ENCODE results near the gene MCM8. TPM values are rescaled to one million over a fixed set of nuclear protein-coding genes. Genes with fewer than 3 reads are reported as not detected.

The MCM8 gene
- total and polyA plus RNA-seq, 2 donors (not counting 1 experiment from before 2014, with no cell fraction given): 4.4 to 13.8 TPM

DNA sequence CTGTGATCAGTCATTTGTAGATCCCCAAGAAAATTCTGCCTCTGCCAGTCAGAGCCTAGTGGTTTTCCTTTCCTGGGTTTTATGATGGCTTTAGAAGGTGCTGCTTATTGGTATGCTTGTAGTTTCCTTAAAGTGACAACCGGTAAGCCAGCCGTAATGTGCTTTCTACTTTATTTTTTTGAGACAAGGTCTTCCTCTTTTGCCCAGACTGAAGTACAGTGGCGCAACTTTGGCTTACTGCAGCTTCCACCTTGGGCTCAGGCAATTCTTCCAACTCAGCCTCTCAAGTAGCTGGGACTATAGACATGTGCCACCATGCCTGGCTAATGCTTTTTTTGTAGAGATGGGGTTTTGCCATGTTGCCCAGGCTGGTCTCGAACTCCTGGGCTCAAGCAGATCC lies 23.5 kb downstream of the MCM8 start:
- H3K79me2 ChIP-seq (ENCODE audit: control insufficient read depth, insufficient read depth, low read length): no peaks in the 10 kb centered on the region
- no peak overlapping the region for H3K4me2 ChIP-seq (replicated peaks; ENCODE audit: low read depth, low read length, poor library complexity, severe bottlenecking)
- H2AFZ ChIP-seq (ENCODE audit: insufficient read depth, low read depth, low read length, poor library complexity, severe bottlenecking): no peak overlapping the region
- no peaks in the 10 kb centered on the region for H3K4me1 ChIP-seq (ENCODE audit: control insufficient read depth in 2 of 2, insufficient read depth in 2 of 2, low read length in 2 of 2)
- WGBS (ENCODE audit: insufficient coverage): 80% methylated on average over 4 of the region's 4 CpGs
- no peak overlapping the region for H3K4me3 ChIP-seq (ENCODE audit: control extremely low read depth in 1 of 5, extremely low read depth in 1 of 5, insufficient read depth in 1 of 5, low read depth in 2 of 5, low read length in 4 of 5)
- intact Hi-C loops (cut with micrococcal nuclease): no loop called here
- no peak overlapping the region for H3K9ac ChIP-seq (ENCODE audit: low read length)
- Mint-ChIP-seq H3K9me3 (ENCODE audit: insufficient read depth) (no peaks in the 10 kb centered on the region), H3K4me3 (no peak overlapping the region), H3K27ac (no peak overlapping the region), H3K27me3 (no peaks in the 10 kb centered on the region), H3K4me1 (no peaks in the 10 kb centered on the region)
- peaks cover 0 to 28% of the 10 kb centered on the region in 2 experiments for H3K36me3 ChIP-seq (replicated peaks in 1 of 2; ENCODE audit: control extremely low read depth in 1 of 2, control insufficient read depth in 1 of 2, extremely low read depth in 1 of 2, insufficient read depth in 2 of 2, low read length in 1 of 2)
- no peaks in the 10 kb centered on the region for H3K27me3 ChIP-seq (replicated peaks in 1 of 4; ENCODE audit: control extremely low read depth in 1 of 4, control insufficient read depth in 3 of 4, insufficient read depth in 4 of 4, low read length in 3 of 4)
- ChIA-PET CTCF (no interaction called here), POLR2A (no interaction called here)
- H3K9me3 ChIP-seq (ENCODE audit: control extremely low read depth in 1 of 3, control insufficient read depth in 2 of 3, insufficient read depth in 1 of 3, low read length in 2 of 3): no peaks in the 10 kb centered on the region
- DNase-seq (no peak), ATAC-seq (ENCODE audit: low read depth) (no peak)
- H3K27ac ChIP-seq (ENCODE audit: low read length in 2 of 2): no peak overlapping the region
- TF ChIP-seq EZH2 (IDR thresholded peaks at IDR 0.05; ENCODE audit: borderline replicate concordance, insufficient read depth, low read depth, low read length, poor library complexity, severe bottlenecking): no peak
- H4K20me1 ChIP-seq (ENCODE audit: control insufficient read depth, insufficient read depth, low read length, poor library complexity, severe bottlenecking): no peaks in the 10 kb centered on the region

DNA sequence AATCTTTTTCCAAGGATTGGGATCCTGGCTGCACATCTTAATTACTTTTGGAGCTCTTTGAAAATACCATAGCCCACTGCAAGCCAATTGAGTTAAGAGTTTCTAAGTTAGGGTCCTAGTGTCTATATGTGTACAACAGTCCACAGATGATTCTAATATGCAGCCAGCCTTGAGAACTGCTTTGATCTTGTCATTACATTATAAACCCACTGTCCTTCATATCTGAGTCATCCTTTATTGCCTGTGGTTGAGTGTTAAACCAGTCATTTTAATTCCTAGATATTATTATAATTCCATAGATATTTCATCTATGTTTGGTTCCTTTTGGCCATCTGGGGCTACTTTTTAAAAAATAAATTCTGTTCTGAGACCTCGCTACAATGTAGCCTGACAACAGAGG lies 24.1 kb downstream of the MCM8 start:
- Histone ChIP-seq H3K79me2 (ENCODE audit: control insufficient read depth, insufficient read depth, low read length) (no peaks in the 10 kb centered on the region), H2AFZ (ENCODE audit: insufficient read depth, low read depth, low read length, poor library complexity, severe bottlenecking) (no peak overlapping the region), H3K27ac (ENCODE audit: low read length in 2 of 2) (no peak overlapping the region), H3K4me1 (ENCODE audit: control insufficient read depth in 2 of 2, insufficient read depth in 2 of 2, low read length in 2 of 2) (no peaks in the 10 kb centered on the region), H3K4me3 (ENCODE audit: control extremely low read depth in 1 of 5, extremely low read depth in 1 of 5, insufficient read depth in 1 of 5, low read depth in 2 of 5, low read length in 4 of 5) (no peak overlapping the region), H3K27me3 (replicated peaks in 1 of 4; ENCODE audit: control extremely low read depth in 1 of 4, control insufficient read depth in 3 of 4, insufficient read depth in 4 of 4, low read length in 3 of 4) (no peaks in the 10 kb centered on the region), H3K9ac (ENCODE audit: low read length) (no peak overlapping the region), H3K36me3 (replicated peaks in 1 of 2; ENCODE audit: control extremely low read depth in 1 of 2, control insufficient read depth in 1 of 2, extremely low read depth in 1 of 2, insufficient read depth in 2 of 2, low read length in 1 of 2) (peaks cover 0 to 34% of the 10 kb centered on the region in 2 experiments), H3K9me3 (ENCODE audit: control extremely low read depth in 1 of 3, control insufficient read depth in 2 of 3, insufficient read depth in 1 of 3, low read length in 2 of 3) (no peaks in the 10 kb centered on the region), H4K20me1 (ENCODE audit: control insufficient read depth, insufficient read depth, low read length, poor library complexity, severe bottlenecking) (no peaks in the 10 kb centered on the region), H3K4me2 (replicated peaks; ENCODE audit: low read depth, low read length, poor library complexity, severe bottlenecking) (no peak overlapping the region)
- TF ChIP-seq, protein P1, sequence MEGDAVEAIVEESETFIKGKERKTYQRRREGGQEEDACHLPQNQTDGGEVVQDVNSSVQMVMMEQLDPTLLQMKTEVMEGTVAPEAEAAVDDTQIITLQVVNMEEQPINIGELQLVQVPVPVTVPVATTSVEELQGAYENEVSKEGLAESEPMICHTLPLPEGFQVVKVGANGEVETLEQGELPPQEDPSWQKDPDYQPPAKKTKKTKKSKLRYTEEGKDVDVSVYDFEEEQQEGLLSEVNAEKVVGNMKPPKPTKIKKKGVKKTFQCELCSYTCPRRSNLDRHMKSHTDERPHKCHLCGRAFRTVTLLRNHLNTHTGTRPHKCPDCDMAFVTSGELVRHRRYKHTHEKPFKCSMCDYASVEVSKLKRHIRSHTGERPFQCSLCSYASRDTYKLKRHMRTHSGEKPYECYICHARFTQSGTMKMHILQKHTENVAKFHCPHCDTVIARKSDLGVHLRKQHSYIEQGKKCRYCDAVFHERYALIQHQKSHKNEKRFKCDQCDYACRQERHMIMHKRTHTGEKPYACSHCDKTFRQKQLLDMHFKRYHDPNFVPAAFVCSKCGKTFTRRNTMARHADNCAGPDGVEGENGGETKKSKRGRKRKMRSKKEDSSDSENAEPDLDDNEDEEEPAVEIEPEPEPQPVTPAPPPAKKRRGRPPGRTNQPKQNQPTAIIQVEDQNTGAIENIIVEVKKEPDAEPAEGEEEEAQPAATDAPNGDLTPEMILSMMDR (IDR thresholded peaks at IDR 0.05): no peak
- TF ChIP-seq EZH2 (IDR thresholded peaks at IDR 0.05; ENCODE audit: borderline replicate concordance, insufficient read depth, low read depth, low read length, poor library complexity, severe bottlenecking): no peak
- ChIA-PET POLR2A (no interaction called here), CTCF (no interaction called here)
- Mint-ChIP-seq H3K27ac (no peak overlapping the region), H3K9me3 (ENCODE audit: insufficient read depth) (no peaks in the 10 kb centered on the region), H3K4me1 (no peaks in the 10 kb centered on the region), H3K4me3 (no peak overlapping the region), H3K27me3 (no peaks in the 10 kb centered on the region)
- 100% methylated on average over 1 of the region's 1 CpG for WGBS (ENCODE audit: insufficient coverage)
- ATAC-seq (ENCODE audit: low read depth) (no peak), DNase-seq (no peak)
- intact Hi-C loops (cut with micrococcal nuclease): no loop called here
